T-helper 2 cell treated with Interferon-gamma antibody and Interleukin-4, amounts not matched to agents 5 μg/mL and 100 μg/mL, for 36 hours (primary cell): ENCODE measurements around the gene KXD1.

Source experiments
- DNase-seq: peaks from one replicate; pipeline ENCODE4 v3.0.0; 2021; ENCODE audit warnings: low spot score
- H3K27ac Mint-ChIP-seq: one replicate; pipeline ENCODE4 v1.8.0; 2021; ENCODE audit warnings: mild to moderate bottlenecking, mixed read lengths
- H3K27me3 Mint-ChIP-seq: one replicate; pipeline ENCODE4 v1.8.0; 2021; ENCODE audit warnings: low read depth, mixed read lengths
- H3K36me3 Mint-ChIP-seq: one replicate; pipeline ENCODE4 v1.8.0; 2021; ENCODE audit warnings: low read depth, mixed read lengths
- H3K4me1 Mint-ChIP-seq: one replicate; pipeline ENCODE4 v1.8.0; 2021; ENCODE audit warnings: low read depth, mixed read lengths
- H3K4me3 Mint-ChIP-seq: one replicate; pipeline ENCODE4 v1.8.0; 2022; ENCODE audit warnings: mild to moderate bottlenecking, moderate library complexity, mixed read lengths
- H3K9me3 Mint-ChIP-seq: one replicate; pipeline ENCODE4 v1.8.0; 2021; ENCODE audit warnings: mixed read lengths

The KXD1 gene, protein sequence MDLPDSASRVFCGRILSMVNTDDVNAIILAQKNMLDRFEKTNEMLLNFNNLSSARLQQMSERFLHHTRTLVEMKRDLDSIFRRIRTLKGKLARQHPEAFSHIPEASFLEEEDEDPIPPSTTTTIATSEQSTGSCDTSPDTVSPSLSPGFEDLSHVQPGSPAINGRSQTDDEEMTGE

GRCh38 chr19:18557411-18558201 is at the start of gene KXD1:
TSS of gene KXD1 (plus strand) at chr19:18557870. CDS start at chr19:18562057, 4,187 bp downstream.
- Mint-ChIP-seq H3K36me3 (peaks cover 18% of the 10 kb centered on the region), H3K27ac (peak within 1 kb of the TSS; percentile 95), H3K4me3 (peak within 1 kb of the TSS; percentile 92), H3K9me3 (no peaks in the 10 kb centered on the region), H3K27me3 (no peaks in the 10 kb centered on the region), H3K4me1 (peaks cover 18% of the 10 kb centered on the region)
- DNase-seq = peak; percentile 99

- peak overlapping the region; percentile 20 for H3K27ac Mint-ChIP-seq
- DNase-seq = no peak
- no peaks in the 10 kb centered on the region for H3K9me3 Mint-ChIP-seq
- no peaks in the 10 kb centered on the region for H3K27me3 Mint-ChIP-seq
- H3K36me3 Mint-ChIP-seq = no peaks in the 10 kb centered on the region
- no peak overlapping the region for H3K4me3 Mint-ChIP-seq
- H3K4me1 Mint-ChIP-seq = peaks cover 33% of the 10 kb centered on the region
Observed at GRCh38 chr19:18508585-18508984, 49.1 kb upstream of the KXD1 start.

- Mint-ChIP-seq H3K4me1 (peaks cover 27% of the 10 kb centered on the region), H3K36me3 (no peaks in the 10 kb centered on the region), H3K27me3 (no peaks in the 10 kb centered on the region), H3K4me3 (no peak overlapping the region), H3K27ac (no peak overlapping the region), H3K9me3 (no peaks in the 10 kb centered on the region)
- DNase-seq = no peak
Observed at GRCh38 chr19:18510216-18510615, 47.5 kb upstream of the KXD1 start.

DNA sequence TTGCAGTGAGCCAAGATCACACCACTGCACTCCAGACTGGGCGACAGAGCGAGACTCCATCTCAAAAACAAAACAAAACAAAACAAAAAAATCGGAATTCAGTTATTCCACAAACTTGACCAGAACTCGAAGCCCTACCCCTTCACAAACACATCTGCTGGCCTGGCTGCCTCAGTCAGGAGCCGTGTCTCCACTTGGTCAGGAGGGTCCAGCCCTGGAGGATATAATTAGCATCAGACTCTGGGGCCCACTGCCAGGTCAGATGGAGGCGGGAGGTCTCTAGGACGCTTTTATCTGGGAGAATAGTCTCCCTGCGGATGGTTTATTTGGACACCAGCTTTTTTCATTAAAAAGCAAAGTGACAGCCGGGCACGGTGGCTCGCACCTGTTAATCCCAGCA is 43.8 kb upstream of the KXD1 start:
- H3K36me3 Mint-ChIP-seq = no peaks in the 10 kb centered on the region
- H3K27ac Mint-ChIP-seq = no peak overlapping the region
- no peaks in the 10 kb centered on the region for H3K9me3 Mint-ChIP-seq
- peaks cover 2% of the 10 kb centered on the region for H3K4me1 Mint-ChIP-seq
- no peak overlapping the region for H3K4me3 Mint-ChIP-seq
- H3K27me3 Mint-ChIP-seq = no peaks in the 10 kb centered on the region
- no peak for DNase-seq

GRCh38 chr19:18514800-18515682 is 42.6 kb upstream of the KXD1 start:
- no peaks in the 10 kb centered on the region for H3K4me1 Mint-ChIP-seq

DNA sequence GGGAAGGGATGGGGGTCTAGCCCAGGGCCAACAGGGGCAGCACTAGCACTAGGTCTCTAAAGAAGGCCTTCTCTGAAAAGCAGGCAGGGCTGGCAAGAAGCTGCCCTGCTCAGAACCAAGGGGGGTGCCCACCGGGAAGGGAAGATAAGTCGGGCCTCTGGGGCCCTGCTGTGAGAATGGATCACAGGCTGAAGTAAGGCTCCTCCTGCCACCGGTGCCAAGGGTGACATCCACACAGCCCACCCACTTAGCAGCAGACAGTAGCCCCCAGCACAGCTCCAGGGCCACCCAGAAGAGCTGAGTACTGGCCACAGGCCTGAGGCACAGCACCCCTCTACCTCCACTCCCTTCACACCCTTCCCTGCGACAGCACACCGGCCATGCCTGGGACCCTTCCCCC is 41.7 kb upstream of the KXD1 start:
- no peak for DNase-seq
- Mint-ChIP-seq H3K27me3 (no peaks in the 10 kb centered on the region), H3K4me3 (no peak overlapping the region), H3K4me1 (peaks cover 1% of the 10 kb centered on the region), H3K27ac (no peak overlapping the region), H3K36me3 (no peaks in the 10 kb centered on the region), H3K9me3 (no peaks in the 10 kb centered on the region)

More at GRCh38 chr19:18514800-18515682, 42.6 kb upstream of the KXD1 start:
- Mint-ChIP-seq H3K36me3 (no peaks in the 10 kb centered on the region), H3K4me3 (no peak overlapping the region), H3K27me3 (no peaks in the 10 kb centered on the region), H3K27ac (no peak overlapping the region), H3K9me3 (no peaks in the 10 kb centered on the region)
- no peak for DNase-seq

GRCh38 chr19:18517606-18518005 is 40.1 kb upstream of the KXD1 start:
- no peak for DNase-seq
- Mint-ChIP-seq H3K27ac (no peak overlapping the region), H3K36me3 (no peaks in the 10 kb centered on the region), H3K9me3 (no peaks in the 10 kb centered on the region), H3K4me1 (peaks cover 3% of the 10 kb centered on the region), H3K4me3 (no peak overlapping the region), H3K27me3 (no peaks in the 10 kb centered on the region)

GRCh38 chr19:18518639-18519038 is 39.0 kb upstream of the KXD1 start:
- Mint-ChIP-seq H3K4me1 (peaks cover 6% of the 10 kb centered on the region), H3K9me3 (no peaks in the 10 kb centered on the region), H3K27me3 (no peaks in the 10 kb centered on the region), H3K4me3 (no peak overlapping the region), H3K27ac (no peak overlapping the region), H3K36me3 (no peaks in the 10 kb centered on the region)
- no peak for DNase-seq

DNA sequence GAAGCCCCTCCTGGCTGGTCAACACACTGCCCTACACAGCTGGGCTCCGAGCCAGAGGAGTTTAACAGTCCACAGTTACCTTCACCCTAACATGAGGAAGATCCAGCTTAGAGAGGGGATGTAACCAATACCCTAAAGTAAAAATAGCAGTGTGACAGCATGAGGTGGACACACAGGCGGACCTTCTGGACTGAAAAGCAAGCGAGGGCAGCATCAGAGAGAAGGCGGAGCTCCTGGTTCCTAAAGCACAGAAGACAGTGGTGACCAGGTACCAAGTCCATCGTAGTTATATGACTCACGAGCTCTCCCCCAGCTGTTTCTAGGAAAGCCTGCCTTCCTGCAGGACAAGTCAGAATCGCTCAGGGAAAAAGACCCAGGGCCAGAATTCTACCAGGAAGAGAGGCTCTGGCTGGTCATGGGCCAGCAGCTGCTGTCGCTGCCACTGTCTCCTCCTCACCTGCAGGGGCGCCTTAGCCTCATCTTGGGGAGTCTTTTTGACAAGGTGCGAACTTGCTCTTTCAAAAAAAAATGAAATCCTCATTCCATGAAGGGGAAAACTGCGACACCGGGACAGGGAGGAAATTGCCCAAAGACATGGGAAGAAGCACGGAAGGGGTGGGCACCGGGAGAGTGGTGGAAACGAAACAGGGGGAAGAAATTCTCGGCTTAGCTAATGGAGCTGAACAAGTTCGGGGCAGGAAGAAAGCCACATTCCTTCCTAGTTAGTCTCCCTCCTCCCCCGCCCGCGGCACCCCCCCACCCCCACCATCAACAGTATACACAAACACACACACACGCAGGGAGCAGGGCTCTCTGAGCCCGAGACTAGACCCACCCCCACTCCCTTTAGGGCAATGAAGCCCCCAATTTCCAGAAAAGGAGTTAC is 37.5 kb upstream of the KXD1 start:
- Mint-ChIP-seq H3K27me3 (no peaks in the 10 kb centered on the region), H3K4me1 (peaks cover 6% of the 10 kb centered on the region), H3K36me3 (no peaks in the 10 kb centered on the region), H3K4me3 (peak overlapping the region; percentile 94), H3K9me3 (no peaks in the 10 kb centered on the region), H3K27ac (peak overlapping the region; percentile 90)
- DNase-seq = peak; percentile 59

- no peaks in the 10 kb centered on the region for H3K36me3 Mint-ChIP-seq
- H3K4me3 Mint-ChIP-seq = peak overlapping the region; percentile 94
- H3K4me1 Mint-ChIP-seq = peaks cover 6% of the 10 kb centered on the region
- H3K27me3 Mint-ChIP-seq = no peaks in the 10 kb centered on the region
- no peaks in the 10 kb centered on the region for H3K9me3 Mint-ChIP-seq
- H3K27ac Mint-ChIP-seq = peak overlapping the region; percentile 90
- DNase-seq = peak; percentile 17
Observed at GRCh38 chr19:18520848-18521691, 36.6 kb upstream of the KXD1 start.

DNA sequence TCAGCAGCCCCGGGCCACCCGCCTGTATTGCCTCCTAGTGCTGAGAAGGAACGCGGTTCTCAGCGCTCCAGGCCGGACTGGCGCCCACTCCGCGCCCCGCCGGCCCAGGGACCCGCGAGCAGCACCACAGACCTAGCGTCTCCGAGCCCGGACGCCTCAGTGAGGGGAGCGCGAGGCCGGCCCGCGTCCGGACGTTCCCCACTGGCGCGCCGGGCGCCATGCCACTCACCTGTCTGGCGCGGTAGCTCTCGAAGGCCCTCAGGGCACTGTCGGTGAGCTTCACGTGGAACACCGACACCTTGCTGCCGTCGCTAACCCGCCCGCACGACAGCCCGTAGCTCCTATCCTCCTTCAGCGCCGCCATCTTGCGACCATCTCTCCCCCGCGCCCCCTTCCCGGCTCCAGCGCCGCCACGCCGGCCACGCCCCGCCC is 36.0 kb upstream of the KXD1 start, which contains the start of gene ELL:
TSS of gene ELL (minus strand) at position 379 of the 432 bp plus-strand sequence. CDS start at position 364, 15 bp downstream.
- Mint-ChIP-seq H3K4me3 (peak within 1 kb of the TSS; percentile 94), H3K27ac (peak within 1 kb of the TSS; percentile 94), H3K36me3 (no peaks in the 10 kb centered on the region), H3K4me1 (peaks cover 6% of the 10 kb centered on the region), H3K27me3 (no peaks in the 10 kb centered on the region), H3K9me3 (no peaks in the 10 kb centered on the region)
- no peak for DNase-seq

DNA sequence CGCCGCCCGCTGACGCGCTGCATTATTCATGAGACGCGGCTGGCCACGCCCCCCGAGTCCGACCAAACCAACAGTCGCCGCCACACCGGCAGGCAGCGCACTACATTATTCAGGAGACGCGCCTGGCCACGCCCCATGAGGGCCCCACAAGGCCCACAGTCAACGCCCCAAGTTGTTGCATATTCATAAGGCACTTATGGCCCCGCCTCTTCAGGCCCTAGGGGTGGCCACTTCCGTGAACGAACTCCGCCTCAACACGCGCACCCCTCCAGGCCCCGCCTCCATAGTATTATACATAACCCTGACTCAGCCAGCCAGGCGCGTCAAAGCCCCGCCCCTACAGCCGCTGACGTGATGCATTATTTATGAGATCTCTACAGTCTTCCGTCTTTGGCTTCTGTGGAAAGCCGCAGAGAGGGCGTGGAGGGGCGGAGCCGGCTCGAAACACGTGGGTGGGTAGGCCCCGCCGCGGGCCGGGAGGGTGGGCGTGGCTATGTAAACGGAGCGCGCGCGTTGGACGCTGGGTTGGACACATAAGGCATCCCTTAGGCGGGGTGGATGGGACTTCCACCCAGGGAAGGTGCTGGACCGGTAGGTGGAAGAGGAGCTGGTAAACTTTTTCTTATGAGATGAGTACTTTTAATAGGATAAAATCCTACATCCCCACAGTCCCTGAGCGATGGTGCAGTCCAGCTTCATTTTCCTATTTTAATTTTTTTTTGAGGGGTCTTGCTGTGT is 35.4 kb upstream of the KXD1 start:
- peak; percentile 100 for DNase-seq
- Mint-ChIP-seq H3K27ac (peak overlapping the region; percentile 94), H3K27me3 (no peaks in the 10 kb centered on the region), H3K36me3 (no peaks in the 10 kb centered on the region), H3K9me3 (no peaks in the 10 kb centered on the region), H3K4me1 (peaks cover 6% of the 10 kb centered on the region), H3K4me3 (peak overlapping the region; percentile 91)
